Lung microvascular endothelial cell (primary cell): ENCODE data around the gene ANKFY1. TPM values are rescaled to one million over a fixed set of nuclear protein-coding genes. Genes with fewer than 3 reads are reported as not detected.

Experiments used
- DNase-seq, 2 donors: peaks; one replicate each; pipeline versions ENCODE4 v3.0.0 to v3.0.0-alpha.2; 2010; ENCODE audit warnings: low read depth in 2 of 2
- total RNA-seq: library from RNA; depleted of rRNA; stranded (reverse); fragments of >200 nt; gene quantifications from 2 replicates; pipeline ENCODE4 v1.2.1, GENCODE V29; 2014

ANKFY1 gene
- 19.0 and 22.4 TPM in 2 replicates for total RNA-seq

GRCh38 chr17:4263282-4264215 lies at the start of gene ANKFY1:
ANKFY1 (minus strand) TSS chr17:4263979; CDS start chr17:4263941, 38 bp downstream.
- DNase-seq: peak; percentile 95 to 96

GRCh38 chr17:4310354-4311060 lies 46.7 kb upstream of the ANKFY1 start:
- peak; percentile 55 to 74 for DNase-seq

GRCh38 chr17:4309897-4310296 lies 46.1 kb upstream of the ANKFY1 start:
- no peak for DNase-seq

- DNase-seq: no peak
Measured at GRCh38 chr17:4307179-4307930, 43.6 kb upstream of the ANKFY1 start.

GRCh38 chr17:4305224-4305623 lies 41.4 kb upstream of the ANKFY1 start:
- no peak for DNase-seq

GRCh38 chr17:4304417-4305027 lies 40.7 kb upstream of the ANKFY1 start:
- peak; percentile 49 to 64 for DNase-seq

GRCh38 chr17:4301066-4301465 lies 37.3 kb upstream of the ANKFY1 start:
- DNase-seq: no peak

GRCh38 chr17:4297351-4297750 lies 33.6 kb upstream of the ANKFY1 start:
- DNase-seq: peak in 1 of 2 donors; percentile 45

- DNase-seq: no peak
Measured at GRCh38 chr17:4295686-4296085, 31.9 kb upstream of the ANKFY1 start.

- DNase-seq: no peak
Measured at GRCh38 chr17:4293572-4293971, 29.8 kb upstream of the ANKFY1 start.

- no peak for DNase-seq
Measured at GRCh38 chr17:4287710-4288109, 23.9 kb upstream of the ANKFY1 start.

- no peak for DNase-seq
Measured at GRCh38 chr17:4276514-4276913, 12.7 kb upstream of the ANKFY1 start.

GRCh38 chr17:4272972-4273368 lies 9.2 kb upstream of the ANKFY1 start:
- DNase-seq: no peak

- no peak for DNase-seq
Measured at GRCh38 chr17:4272213-4272971, 8.6 kb upstream of the ANKFY1 start.

GRCh38 chr17:4270736-4271135 lies 7.0 kb upstream of the ANKFY1 start:
- DNase-seq: no peak

GRCh38 chr17:4269915-4270314 lies 6.1 kb upstream of the ANKFY1 start:
- no peak for DNase-seq

GRCh38 chr17:4267402-4267801 lies 3.6 kb upstream of the ANKFY1 start:
- no peak for DNase-seq

GRCh38 chr17:4266550-4266949 lies 2.8 kb upstream of the ANKFY1 start:
- no peak for DNase-seq

GRCh38 chr17:4262703-4263102 lies 1.1 kb downstream of the ANKFY1 start:
- DNase-seq: no peak

GRCh38 chr17:4261452-4261851 lies 2.3 kb downstream of the ANKFY1 start:
- no peak for DNase-seq

GRCh38 chr17:4258867-4259266 lies 4.9 kb downstream of the ANKFY1 start:
- DNase-seq: no peak
